B cell (primary cell): ENCODE results near the gene CERK.

Experiments
- CTCF ChIP-seq: fragments of 200-600 bp; IDR thresholded peaks from one replicate; pipeline ENCODE4 v1.8.0; 2022; ENCODE audit warnings: antibody characterized with exemption, mild to moderate bottlenecking
- EZH2 ChIP-seq: IDR thresholded peaks from 2 replicates; pipeline ENCODE4 v1.6.1; 2012; ENCODE audit warnings: borderline replicate concordance, low read depth, mild to moderate bottlenecking, moderate library complexity, low read length; ENCODE audit not compliant: insufficient read depth, poor library complexity, severe bottlenecking

- TF ChIP-seq CTCF (no peak), EZH2 (no peak)
Measured at GRCh38 chr22:46708766-46709330, 29.2 kb downstream of the CERK start.
